IMR-90 (cell line): ENCODE measurements around the gene FAM209A. TPM values are rescaled to one million over a fixed set of nuclear protein-coding genes. Genes with fewer than 3 reads are reported as not detected.
"Not testable (repeated sequence)": the region's sequence is repeated elsewhere in the genome, so short reads cannot be mapped to it uniquely, and the experiment has no call there.

Experiments
- ATAC-seq: fragments of 200-7000 bp; cut with Tn5 transposase; 2 replicates; pipeline ENCODE4 v1.9.1; 2020; ENCODE audit warnings: low read depth, mild to moderate bottlenecking, moderate library complexity
- BruUV-seq: library from RNA; stranded (reverse); fragments of 400-500 nt; replicated peaks from 2 replicates; lab custom pipeline; 2021; lab: Mats Ljungman, UMichigan
- CTCF ChIA-PET: fragments of 300-600 bp; formaldehyde crosslinking; extraction: SDS; loops from one replicate; lab custom pipeline; 2021; ENCODE audit warnings: antibody characterized with exemption; lab: Yijun Ruan, JAX
- POLR2A ChIA-PET: fragments of 300-600 bp; sonication (Branson Sonifier 250); formaldehyde crosslinking; loops from one replicate; lab custom pipeline; 2022; ENCODE audit warnings: antibody characterized with exemption; ENCODE audit not compliant: unreplicated experiment; lab: Charles Lee
- DNase-seq: peaks from one replicate; pipeline ENCODE4 v3.0.0; 2013
- H2AFZ ChIP-seq: replicated peaks from 2 replicates; pipeline ENCODE3; 2013; ENCODE audit warnings: low read length, mild to moderate bottlenecking; ENCODE audit not compliant: poor library complexity
- H2AK5ac ChIP-seq: 2 replicates; pipeline ENCODE4 v1.6.1; 2013; ENCODE audit warnings: low read depth, low read length, inconsistent platforms
- H2AK9ac ChIP-seq: replicated peaks from 2 replicates; pipeline ENCODE3; 2013; ENCODE audit warnings: mild to moderate bottlenecking, low read depth, low read length, moderate library complexity; ENCODE audit not compliant: poor library complexity
- H2BK120ac ChIP-seq: 2 replicates; pipeline ENCODE4 v1.6.1; 2013; ENCODE audit warnings: low read depth, low read length, inconsistent platforms
- H2BK15ac ChIP-seq: 3 replicates; pipeline ENCODE4 v1.6.1; 2013; ENCODE audit warnings: low read depth, low read length, inconsistent platforms
- H2BK20ac ChIP-seq: 2 replicates; pipeline ENCODE4 v1.6.1; 2013; ENCODE audit warnings: low read depth, mild to moderate bottlenecking, inconsistent platforms, low read length, moderate library complexity
- H2BK5ac ChIP-seq: 2 replicates; pipeline ENCODE4 v1.6.1; 2013; ENCODE audit warnings: mild to moderate bottlenecking, low read depth, low read length, inconsistent platforms; ENCODE audit not compliant: poor library complexity, severe bottlenecking
- H3K14ac ChIP-seq: replicated peaks from 2 replicates; pipeline ENCODE4 v1.6.1; 2013; ENCODE audit warnings: low read depth, low read length, inconsistent platforms
- H3K18ac ChIP-seq: 2 replicates; pipeline ENCODE4 v1.6.1; 2013; ENCODE audit warnings: low read depth, low read length, control low read depth
- H3K23ac ChIP-seq: 2 replicates; pipeline ENCODE4 v1.6.1; 2013; ENCODE audit warnings: low read depth, low read length, inconsistent platforms
- H3K27ac ChIP-seq: 2 replicates; pipeline ENCODE4 v1.5.1; 2013; ENCODE audit warnings: mild to moderate bottlenecking, control low read depth, low read length; ENCODE audit not compliant: insufficient read depth
- H3K27me3 ChIP-seq: 2 replicates; pipeline ENCODE4 v1.6.1; 2013; ENCODE audit warnings: low read length; ENCODE audit not compliant: control insufficient read depth, insufficient read depth
- H3K36me3 ChIP-seq: 2 replicates; pipeline ENCODE4 v1.6.1; 2013; ENCODE audit warnings: low read length, mixed read lengths; ENCODE audit not compliant: control insufficient read depth, insufficient read depth
- H3K4ac ChIP-seq: 2 replicates; pipeline ENCODE4 v1.6.1; 2013; ENCODE audit warnings: low read depth, low read length, inconsistent platforms
- H3K4me1 ChIP-seq: 2 replicates; pipeline ENCODE4 v1.6.1; 2013; ENCODE audit warnings: low read length, mixed read lengths; ENCODE audit not compliant: control insufficient read depth, insufficient read depth
- H3K4me2 ChIP-seq: 2 replicates; pipeline ENCODE4 v1.6.1; 2013; ENCODE audit warnings: low read depth, mild to moderate bottlenecking, control low read depth, low read length, moderate library complexity
- H3K4me3 ChIP-seq: 2 replicates; pipeline ENCODE4 v1.5.1; 2013; ENCODE audit warnings: low read depth, mild to moderate bottlenecking, control low read depth, low read length, moderate library complexity; ENCODE audit not compliant: insufficient read depth
- H3K56ac ChIP-seq: 2 replicates; pipeline ENCODE4 v1.6.1; 2013; ENCODE audit warnings: low read length, inconsistent platforms; ENCODE audit not compliant: insufficient read depth; ENCODE audit errors: extremely low read depth
- H3K79me1 ChIP-seq, 2 experiments: 2 replicates each; pipeline ENCODE4 v1.6.1; 2013; ENCODE audit warnings: low read length in 2 of 2, inconsistent platforms in 1 of 2, low read depth in 1 of 2
- H3K9ac ChIP-seq: 2 replicates; pipeline ENCODE4 v1.6.1; 2013; ENCODE audit warnings: low read depth, low read length, control low read depth
- H3K9me1 ChIP-seq: 2 replicates; pipeline ENCODE4 v1.6.1; 2013; ENCODE audit warnings: low read length, inconsistent platforms; ENCODE audit not compliant: insufficient read depth
- H3K9me3 ChIP-seq: 2 replicates; pipeline ENCODE4 v1.6.1; 2013; ENCODE audit warnings: low read length; ENCODE audit not compliant: control insufficient read depth, insufficient read depth
- H4K20me1 ChIP-seq: 2 replicates; pipeline ENCODE4 v1.6.1; 2013; ENCODE audit warnings: low read length, inconsistent platforms; ENCODE audit not compliant: insufficient read depth
- H4K5ac ChIP-seq: 2 replicates; pipeline ENCODE4 v1.6.1; 2013; ENCODE audit warnings: mild to moderate bottlenecking, low read depth, low read length, control low read depth
- H4K8ac ChIP-seq, 2 experiments: 2 replicates each; pipeline ENCODE4 v1.6.1; 2013; ENCODE audit warnings: low read depth in 2 of 2, low read length in 2 of 2, control low read depth in 1 of 2, inconsistent platforms in 1 of 2
- H4K91ac ChIP-seq: 2 replicates; pipeline ENCODE4 v1.6.1; 2013; ENCODE audit warnings: low read depth, low read length, inconsistent platforms; ENCODE audit not compliant: insufficient read depth
- WGBS, 2 experiments: methylation state at CpG; one replicate each; pipeline versions ENCODE4 v1.1.5 to v1.1.7; 2013; ENCODE audit warnings: missing lambda C conversion rate in 2 of 2; ENCODE audit not compliant: insufficient read length in 1 of 2; ENCODE audit errors: extremely low coverage in 2 of 2; 5-methylcytosine and 5-hydroxymethylcytosine counted together
- dilution Hi-C: fragments of 300-500 bp; cut with HindIII; formaldehyde crosslinking; loops from one replicate; pipeline ENCODE4 v1.14.3; 2018; ENCODE audit warnings: low sequenced_read_pairs; ENCODE audit not compliant: unreplicated experiment
- in situ Hi-C: fragments of 300-500 bp; cut with MboI; formaldehyde crosslinking; loops from 3 replicates; pipeline ENCODE4 v1.14.3; 2019; ENCODE audit warnings: low sequenced_read_pairs, inconsistent platforms, mixed read lengths
- intact Hi-C: fragments of 100-400 bp; cut with micrococcal nuclease; formaldehyde crosslinking; loops from 2 replicates; pipeline ENCODE4 v1.10.0; 2022
- polyA plus RNA-seq, 3 experiments: library from polyadenylated mRNA; depleted of rRNA; stranded (reverse); fragments of >200 nt; gene quantifications; 2 replicates each; pipeline ENCODE4 v1.2.3, GENCODE V29; 2012; ENCODE audit warnings: low replicate concordance in 1 of 3
- total RNA-seq: library from RNA; depleted of rRNA; stranded (reverse); fragments of >200 nt; gene quantifications from 2 replicates; pipeline ENCODE4 v1.2.3, GENCODE V29; 2012

Gene FAM209A
- total and polyA plus RNA-seq, 2 of the 4 experiments (the other 2 are of a cell fraction) = 0.18 to 0.22 TPM

- H3K9ac ChIP-seq, H2BK120ac ChIP-seq, H3K4me2 ChIP-seq, H2BK5ac ChIP-seq, H3K18ac ChIP-seq, H3K4me3 ChIP-seq, H3K4me1 ChIP-seq, H2BK20ac ChIP-seq, H3K79me1 ChIP-seq, H2AFZ ChIP-seq, H3K23ac ChIP-seq, H4K91ac ChIP-seq, H3K4ac ChIP-seq, DNase-seq, ATAC-seq, BruUV-seq, H2AK9ac ChIP-seq, H2BK15ac ChIP-seq, in situ Hi-C loops, H3K14ac ChIP-seq, H2AK5ac ChIP-seq, H3K56ac ChIP-seq, H3K27me3 ChIP-seq, H3K27ac ChIP-seq, H4K8ac ChIP-seq, H3K9me1 ChIP-seq, dilution Hi-C loops, POLR2A ChIA-PET, H4K5ac ChIP-seq, H4K20me1 ChIP-seq, intact Hi-C loops: not testable (repeated sequence)
- 90% methylated on average over 5 of the region's 13 CpGs; no CpG with 5 or more reads in 1 of the 2 experiments for WGBS, 2 experiments
- CTCF ChIA-PET = interaction anchor here (0.6 kb wide), 1 partner anchor 829 kb away, joined by 4 read pairs; no protein-coding TSS in a partner anchor
- Histone ChIP-seq H3K36me3 (peaks cover 38% of the 10 kb centered on the region), H3K9me3 (peaks cover 11% of the 10 kb centered on the region)
These were observed 3.7 kb upstream of the FAM209A start for GRCh38 chr20:56520746-56521354.
